GM12878 (cell line): ENCODE results near the gene ZBTB21. TPM values are rescaled to one million over a fixed set of nuclear protein-coding genes. Genes with fewer than 3 reads are reported as not detected.

ENCODE experiments used
- ATAC-seq: fragments of 200-7000 bp; cut with Tn5 transposase; 3 replicates; pipeline ENCODE4 v1.9.1; 2020; ENCODE audit warnings: mild to moderate bottlenecking, moderate library complexity
- BruUV-seq: library from RNA; stranded (reverse); fragments of 400-500 nt; replicated peaks from 2 replicates; lab custom pipeline; 2021; lab: Mats Ljungman, UMichigan
- CTCF ChIA-PET: fragments of 300-600 bp; sonication (Branson Sonifier 250); formaldehyde crosslinking; extraction: SDS; loops from one replicate; lab custom pipeline; 2021; ENCODE audit warnings: inconsistent platforms; lab: Yijun Ruan, JAX
- POLR2A ChIA-PET: fragments of 350-600 bp; formaldehyde crosslinking; extraction: SDS; loops from one replicate; lab custom pipeline; 2021; ENCODE audit warnings: inconsistent platforms; lab: Charles Lee
- RAD21 ChIA-PET: fragments of 300-600 bp; sonication (Branson Sonifier 250); formaldehyde crosslinking; loops from one replicate; lab custom pipeline; 2023; ENCODE audit warnings: antibody characterized with exemption; ENCODE audit not compliant: unreplicated experiment; lab: Charles Lee
- SMC1A ChIA-PET: fragments of 300-600 bp; sonication (Branson Sonifier 250); formaldehyde crosslinking; loops from one replicate; lab custom pipeline; 2023; ENCODE audit not compliant: unreplicated experiment, uncharacterized antibody; lab: Charles Lee
- DNase-seq: peaks from one replicate; pipeline ENCODE4 v3.0.0-alpha.2; 2011; ENCODE audit warnings: low read depth, low spot score
- FAIRE-seq: peaks from 3 replicates; lab custom pipeline; 2011; peaks lifted over from hg19 to GRCh38; lab: Jason Lieb, UNC
- H2AFZ ChIP-seq: 2 replicates; pipeline ENCODE4 v1.6.0; 2011; ENCODE audit warnings: low read depth, low read length, control low read depth; ENCODE audit not compliant: control insufficient read depth
- H3K27ac ChIP-seq: 2 replicates; pipeline ENCODE4 v1.5.1; 2011; ENCODE audit warnings: control low read depth; ENCODE audit not compliant: control insufficient read depth, insufficient read depth
- H3K27me3 ChIP-seq, 2 experiments: replicated peaks in 1 of 2; 2 replicates each; pipeline versions ENCODE4 v1.6.0 to v1.6.1; 2011; ENCODE audit warnings: low read length in 1 of 2; ENCODE audit not compliant: control insufficient read depth in 2 of 2, insufficient read depth in 2 of 2
- H3K36me3 ChIP-seq, 2 experiments: 2 replicates each; pipeline ENCODE4 v1.5.1; 2011; ENCODE audit warnings: low read length in 1 of 2; ENCODE audit not compliant: control insufficient read depth in 2 of 2, insufficient read depth in 2 of 2
- H3K4me1 ChIP-seq: 2 replicates; pipeline ENCODE4 v1.6.1; 2011; ENCODE audit warnings: mild to moderate bottlenecking, low read length, moderate library complexity, mixed read lengths; ENCODE audit not compliant: control insufficient read depth, insufficient read depth
- H3K4me2 ChIP-seq: 2 replicates; pipeline ENCODE4 v1.6.0; 2011; ENCODE audit warnings: control low read depth; ENCODE audit not compliant: control insufficient read depth, insufficient read depth
- H3K4me3 ChIP-seq: fragments of 200-600 bp; sonication (generic); 2 replicates; pipeline ENCODE4 v1.5.1; 2016
- H3K79me2 ChIP-seq: 2 replicates; pipeline ENCODE4 v1.6.0; 2011; ENCODE audit warnings: low read length; ENCODE audit not compliant: control insufficient read depth, insufficient read depth
- H3K9ac ChIP-seq: 2 replicates; pipeline ENCODE4 v1.8.0; 2011; ENCODE audit warnings: low read length, control low read depth, mixed read lengths; ENCODE audit not compliant: control insufficient read depth, insufficient read depth
- H3K9me3 ChIP-seq: replicated peaks from 3 replicates; pipeline ENCODE4 v1.5.1; 2011; ENCODE audit warnings: mild to moderate bottlenecking, low read length; ENCODE audit not compliant: control insufficient read depth, insufficient read depth
- H4K20me1 ChIP-seq: 2 replicates; pipeline ENCODE4 v1.6.0; 2011; ENCODE audit not compliant: control insufficient read depth, insufficient read depth
- BCLAF1 ChIP-seq: fragments of 450-650 bp; IDR thresholded peaks from 2 replicates; pipeline ENCODE4 v1.6.1; 2017; ENCODE audit warnings: antibody characterized with exemption, mild to moderate bottlenecking, moderate library complexity
- EED ChIP-seq: sonication (generic); IDR thresholded peaks from 2 replicates; pipeline ENCODE4 v1.6.1; 2016; ENCODE audit warnings: antibody characterized with exemption, low read depth
- HDAC2 ChIP-seq: fragments of 200-600 bp; sonication (generic); IDR thresholded peaks from 2 replicates; pipeline ENCODE4 v1.6.1; 2017
- MEF2A ChIP-seq: IDR thresholded peaks from 2 replicates; pipeline ENCODE4 v1.6.1; 2011; ENCODE audit warnings: low read depth, mild to moderate bottlenecking, low read length, moderate library complexity; ENCODE audit not compliant: insufficient read depth
- MEF2B ChIP-seq: fragments of 450-650 bp; IDR thresholded peaks from 2 replicates; pipeline ENCODE4 v1.6.1; 2018; ENCODE audit warnings: mild to moderate bottlenecking, moderate library complexity; ENCODE audit not compliant: partially characterized antibody, poor library complexity, severe bottlenecking
- MTA2 ChIP-seq: fragments of 450-650 bp; IDR thresholded peaks from 2 replicates; pipeline ENCODE4 v1.6.1; 2016; ENCODE audit warnings: low read depth, mild to moderate bottlenecking, moderate library complexity
- NFXL1 ChIP-seq: fragments of 450-650 bp; IDR thresholded peaks from 2 replicates; pipeline ENCODE4 v1.6.1; 2017; ENCODE audit warnings: antibody characterized with exemption, mild to moderate bottlenecking, borderline replicate concordance
- POU2F2 ChIP-seq: IDR thresholded peaks from 3 replicates; pipeline ENCODE4 v1.6.1; 2011; ENCODE audit warnings: low read depth, mild to moderate bottlenecking, low read length, borderline replicate concordance
- RB1 ChIP-seq: fragments of 450-650 bp; formaldehyde crosslinking; IDR thresholded peaks from 2 replicates; pipeline ENCODE4 v1.6.1; 2017; ENCODE audit warnings: mild to moderate bottlenecking, borderline replicate concordance
- SIX5 ChIP-seq: IDR thresholded peaks from 2 replicates; pipeline ENCODE4 v1.6.1; 2011; ENCODE audit warnings: mild to moderate bottlenecking, low read depth, low read length, moderate library complexity; ENCODE audit not compliant: severe bottlenecking
- SMC3 ChIP-seq: IDR thresholded peaks from 2 replicates; pipeline ENCODE4 v1.6.1; 2011; ENCODE audit warnings: low read length, improper control_type of control experiment, borderline replicate concordance
- STAT3 ChIP-seq: IDR thresholded peaks from 2 replicates; pipeline ENCODE4 v1.6.1; 2011; ENCODE audit warnings: low read depth, low read length, improper control_type of control experiment
- ZNF207 ChIP-seq: fragments of 450-650 bp; IDR thresholded peaks from 2 replicates; pipeline ENCODE4 v1.6.1; 2014; ENCODE audit warnings: antibody characterized with exemption, mild to moderate bottlenecking, borderline replicate concordance
- ZNF687 ChIP-seq: fragments of 450-650 bp; IDR thresholded peaks from 2 replicates; pipeline ENCODE4 v1.6.1; 2017; ENCODE audit warnings: mild to moderate bottlenecking, moderate library complexity
- WGBS: methylation state at CpG from one replicate; pipeline ENCODE4 v1.1.6; 2016; ENCODE audit warnings: low lambda C conversion rate; ENCODE audit not compliant: insufficient replicate concordance, insufficient coverage; ENCODE audit errors: missing lambda C conversion rate; 5-methylcytosine and 5-hydroxymethylcytosine counted together
- in situ Hi-C: fragments of 300-500 bp; cut with MboI; formaldehyde crosslinking; loops from 9 replicates; pipeline ENCODE4 v1.14.3; 2018; ENCODE audit warnings: mixed read lengths
- intact Hi-C: fragments of 100-400 bp; cut with micrococcal nuclease; formaldehyde crosslinking; loops from one replicate; pipeline ENCODE4 v1.14.2; 2022; ENCODE audit not compliant: unreplicated experiment
- polyA plus RNA-seq, 11 experiments: library from polyadenylated mRNA; depleted of rRNA in 4 of 11; unstranded in 6 of 11; stranded (reverse) in 5 of 11; fragments of >200 nt; fragmentation: Nextera tagmentation in 4 of 11; fragmentation: Illumina TruSeq in 1 of 11; extraction: Ambion mirVana in 4 of 11; extraction: Trizol in 1 of 11; gene quantifications; 1 replicate in 1 of 11; 2 replicates in 10 of 11; pipeline versions ENCODE4 v1.2.1 to v1.2.3, GENCODE V29; 2011 to 2016; ENCODE audit warnings: inconsistent platforms in 2 of 11, missing spikeins in 2 of 11, low read depth in 1 of 11
- total RNA-seq, 4 experiments: library from RNA; depleted of rRNA in 3 of 4; stranded (reverse); fragments of >200 nt in 3 of 4; fragmentation: Illumina TruSeq in 1 of 4; extraction: Trizol in 1 of 4; gene quantifications; 2 replicates each; pipeline versions ENCODE4 v1.2.1 to v1.2.3, GENCODE V29; 2013 to 2021

The ZBTB21 gene
- total and polyA plus RNA-seq, 10 of the 15 experiments (the other 5 are each of a cell fraction or from before 2014, with no cell fraction given): 1.8 to 21.6 (median 10.6) TPM

GRCh38 chr21:42000908-42001307 is 9.3 kb downstream of the ZBTB21 start (continued):
- TF ChIP-seq BCLAF1: no peak
- TF ChIP-seq STAT3: no peak
- TF ChIP-seq MEF2A: no peak
- no peak for TF ChIP-seq HDAC2
- TF ChIP-seq ZNF207: no peak
- no peak for TF ChIP-seq RB1
- TF ChIP-seq MTA2: no peak
- TF ChIP-seq POU2F2: no peak
- no peak for TF ChIP-seq SMC3
- no peak for TF ChIP-seq NFXL1

GRCh38 chr21:41997657-41998056 is 12.5 kb downstream of the ZBTB21 start:
- intact Hi-C loops (no loop called here), in situ Hi-C loops (no loop called here)
- no peak for DNase-seq
- Histone ChIP-seq H3K4me2 (no peak overlapping the region), H3K79me2 (peaks cover 16% of the 10 kb centered on the region), H3K36me3 (peaks cover 3 to 37% of the 10 kb centered on the region in 2 experiments), H3K9me3 (peaks cover 14% of the 10 kb centered on the region; the same call in 2 of the 3 replicates), H3K4me1 (peaks cover 8% of the 10 kb centered on the region), H3K27me3 (no peaks in the 10 kb centered on the region), H4K20me1 (no peaks in the 10 kb centered on the region), H3K27ac (no peak overlapping the region), H3K4me3 (no peak overlapping the region), H2AFZ (no peak overlapping the region), H3K9ac (no peak overlapping the region)
- ChIA-PET POLR2A (no interaction called here), SMC1A (interaction anchor here (0.5 to 1.0 kb wide), 2 partner anchors 8 to 635 kb away, joined by 3 read pairs; no protein-coding TSS in a partner anchor), RAD21 (no interaction called here), CTCF (no interaction called here)
- 100% methylated on average over 1 of the region's 1 CpG for WGBS
- no TSS peak for BruUV-seq
- no peak for FAIRE-seq
- no peak for ATAC-seq
- TF ChIP-seq SIX5: no peak
- no peak for TF ChIP-seq ZNF687
- TF ChIP-seq EED: no peak
- no peak for TF ChIP-seq MEF2B
